WTC11 (cell line): Measurements from ENCODE around the gene LRRC1. TPM values are rescaled to one million over a fixed set of nuclear protein-coding genes. Genes with fewer than 3 reads are reported as not detected.

Source experiments
- ATAC-seq: fragments of 200-7000 bp; cut with Tn5 transposase; 2 replicates; pipeline ENCODE4 v1.10.0; 2021; ENCODE audit warnings: mild to moderate bottlenecking, moderate library complexity
- CTCF ChIA-PET: fragments of 300-600 bp; sonication (Branson Sonifier 250); formaldehyde crosslinking; loops from one replicate; lab custom pipeline; 2021; ENCODE audit warnings: antibody characterized with exemption; lab: Charles Lee
- POLR2A ChIA-PET: fragments of 350-600 bp; sonication (Branson Sonifier 250); formaldehyde crosslinking; loops from one replicate; lab custom pipeline; 2021; ENCODE audit warnings: antibody characterized with exemption; lab: Charles Lee
- DNase-seq: peaks from one replicate; pipeline ENCODE4 v3.0.0; 2021; ENCODE audit warnings: low spot score
- H3K27ac Mint-ChIP-seq: 2 replicates; pipeline ENCODE4 v1.8.0; 2021; ENCODE audit warnings: mixed read lengths
- H3K27me3 Mint-ChIP-seq: 2 replicates; pipeline ENCODE4 v1.8.0; 2021; ENCODE audit warnings: low read depth, mild to moderate bottlenecking, moderate library complexity, mixed read lengths
- H3K36me3 Mint-ChIP-seq: 2 replicates; pipeline ENCODE4 v1.8.0; 2021; ENCODE audit warnings: mixed read lengths
- H3K4me1 Mint-ChIP-seq: 2 replicates; pipeline ENCODE4 v1.8.0; 2022; ENCODE audit warnings: mixed read lengths
- H3K4me3 Mint-ChIP-seq: 2 replicates; pipeline ENCODE4 v1.8.0; 2021; ENCODE audit warnings: mild to moderate bottlenecking, moderate library complexity, mixed read lengths
- H3K9me3 Mint-ChIP-seq: 2 replicates; pipeline ENCODE4 v1.8.0; 2021; ENCODE audit warnings: mixed read lengths
- CBFB ChIP-seq: sonication (generic); formaldehyde crosslinking; IDR thresholded peaks from 2 replicates; pipeline ENCODE4 v1.8.1; 2022; ENCODE audit warnings: mild to moderate bottlenecking, low read depth, missing genetic modification reagents
- ETV6 ChIP-seq: sonication (generic); formaldehyde crosslinking; IDR thresholded peaks from 2 replicates; pipeline ENCODE4 v1.8.1; 2022; ENCODE audit warnings: mild to moderate bottlenecking, missing genetic modification reagents
- FOXJ3 ChIP-seq: sonication (generic); formaldehyde crosslinking; IDR thresholded peaks from 2 replicates; pipeline ENCODE4 v1.9.0; 2021; ENCODE audit warnings: missing genetic modification reagents, mild to moderate bottlenecking, borderline replicate concordance
- GABPB1 ChIP-seq: sonication (generic); formaldehyde crosslinking; IDR thresholded peaks from 2 replicates; pipeline ENCODE4 v1.8.1; 2023; ENCODE audit warnings: mild to moderate bottlenecking, missing genetic modification reagents
- GRHL2 ChIP-seq: fragments of 250-450 bp; sonication (Bioruptor Pico); IDR thresholded peaks from 2 replicates; pipeline ENCODE4 v1.8.0; 2022; ENCODE audit warnings: mild to moderate bottlenecking, moderate library complexity; ENCODE audit not compliant: insufficient replicate concordance, severe bottlenecking
- GTF2I ChIP-seq: fragments of 250-450 bp; sonication (Bioruptor Pico); conservative IDR thresholded peaks from 2 replicates; pipeline ENCODE4 v1.4.0; 2021; ENCODE audit warnings: mild to moderate bottlenecking
- HMGA2 ChIP-seq: fragments of 250-450 bp; sonication (Bioruptor Pico); IDR thresholded peaks from 2 replicates; pipeline ENCODE4 v1.4.0; 2021; ENCODE audit warnings: mild to moderate bottlenecking, moderate library complexity
- NFATC4 ChIP-seq: fragments of 250-450 bp; sonication (Bioruptor Pico); IDR thresholded peaks from 2 replicates; pipeline ENCODE4 v1.9.0; 2021; ENCODE audit warnings: mild to moderate bottlenecking
- NR2C2 ChIP-seq: sonication (generic); formaldehyde crosslinking; IDR thresholded peaks from 2 replicates; pipeline ENCODE4 v1.8.0; 2022; ENCODE audit warnings: mild to moderate bottlenecking, missing genetic modification reagents
- OVOL2 ChIP-seq: fragments of 250-450 bp; sonication (Bioruptor Pico); IDR thresholded peaks from 2 replicates; pipeline ENCODE4 v1.9.0; 2021; ENCODE audit warnings: mild to moderate bottlenecking, borderline replicate concordance
- RORB ChIP-seq: fragments of 250-450 bp; sonication (Bioruptor Pico); IDR thresholded peaks from 2 replicates; pipeline ENCODE4 v1.9.0; 2021; ENCODE audit warnings: mild to moderate bottlenecking
- ZNF232 ChIP-seq: sonication (generic); formaldehyde crosslinking; IDR thresholded peaks from 2 replicates; pipeline ENCODE4 v1.8.0; 2022; ENCODE audit warnings: mild to moderate bottlenecking, missing genetic modification reagents
- ZNF423 ChIP-seq: fragments of 250-450 bp; sonication (Bioruptor Pico); IDR thresholded peaks from 2 replicates; pipeline ENCODE4 v2.1.2; 2022; ENCODE audit warnings: mild to moderate bottlenecking, moderate library complexity
- total RNA-seq: library from RNA; stranded (reverse); gene quantifications from 3 replicates; pipeline ENCODE4 v1.2.3, GENCODE V29; 2021
- TF ChIP-seq, protein P1 (sequence below): fragments of 250-450 bp; sonication (Bioruptor Pico); IDR thresholded peaks from 2 replicates; pipeline ENCODE4 v2.1.2; 2022; ENCODE audit warnings: mild to moderate bottlenecking, moderate library complexity
- TF ChIP-seq, protein P2 (sequence below): sonication (generic); formaldehyde crosslinking; IDR thresholded peaks from 2 replicates; pipeline ENCODE4 v1.8.1; 2022; ENCODE audit warnings: missing genetic modification reagents, borderline replicate concordance
- TF ChIP-seq, protein P3 (sequence below): sonication (generic); formaldehyde crosslinking; IDR thresholded peaks from 2 replicates; pipeline ENCODE4 v1.8.0; 2022; ENCODE audit warnings: missing genetic modification reagents
- TF ChIP-seq, protein P4 (sequence below): fragments of 250-450 bp; sonication (Bioruptor Pico); IDR thresholded peaks from 2 replicates; pipeline ENCODE4 v1.9.0; 2021; ENCODE audit warnings: moderate library complexity, mild to moderate bottlenecking, inconsistent platforms, borderline replicate concordance
- TF ChIP-seq, protein P5 (sequence below): sonication (generic); formaldehyde crosslinking; IDR thresholded peaks from 2 replicates; pipeline ENCODE4 v1.8.1; 2023; ENCODE audit warnings: mild to moderate bottlenecking, missing genetic modification reagents

The LRRC1 gene
- total RNA-seq, 1 experiment from 2014 or later = 12.7 TPM

DNA sequence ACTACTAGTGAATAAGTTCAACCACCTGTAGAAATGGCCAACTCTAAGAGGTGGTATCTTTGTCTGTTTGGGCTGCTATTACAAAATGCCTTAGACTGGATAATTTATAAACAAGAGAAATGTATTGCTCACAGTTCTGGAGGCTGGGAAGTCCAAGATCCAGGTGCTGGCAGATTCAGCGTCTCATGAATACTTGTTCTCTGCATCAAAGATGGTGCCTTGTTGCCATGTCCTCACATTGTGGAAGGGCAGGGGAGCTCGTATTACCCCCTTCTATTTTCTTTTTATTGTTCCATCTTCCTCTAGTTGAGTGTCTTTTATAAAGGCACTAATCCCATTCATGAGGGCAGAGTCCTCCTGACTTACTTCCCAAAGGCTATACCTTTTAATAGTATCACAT lies 58.0 kb downstream of the LRRC1 start (continued):
- TF ChIP-seq, protein P1, sequence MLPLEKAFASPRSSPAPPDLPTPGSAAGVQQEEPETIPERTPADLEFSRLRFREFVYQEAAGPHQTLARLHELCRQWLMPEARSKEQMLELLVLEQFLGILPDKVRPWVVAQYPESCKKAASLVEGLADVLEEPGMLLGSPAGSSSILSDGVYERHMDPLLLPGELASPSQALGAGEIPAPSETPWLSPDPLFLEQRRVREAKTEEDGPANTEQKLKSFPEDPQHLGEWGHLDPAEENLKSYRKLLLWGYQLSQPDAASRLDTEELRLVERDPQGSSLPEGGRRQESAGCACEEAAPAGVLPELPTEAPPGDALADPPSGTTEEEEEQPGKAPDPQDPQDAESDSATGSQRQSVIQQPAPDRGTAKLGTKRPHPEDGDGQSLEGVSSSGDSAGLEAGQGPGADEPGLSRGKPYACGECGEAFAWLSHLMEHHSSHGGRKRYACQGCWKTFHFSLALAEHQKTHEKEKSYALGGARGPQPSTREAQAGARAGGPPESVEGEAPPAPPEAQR = no peak
- TF ChIP-seq RORB (CRISPR knock-in tag) (no peak), FOXJ3 (CRISPR knock-in tag) (no peak)

DNA sequence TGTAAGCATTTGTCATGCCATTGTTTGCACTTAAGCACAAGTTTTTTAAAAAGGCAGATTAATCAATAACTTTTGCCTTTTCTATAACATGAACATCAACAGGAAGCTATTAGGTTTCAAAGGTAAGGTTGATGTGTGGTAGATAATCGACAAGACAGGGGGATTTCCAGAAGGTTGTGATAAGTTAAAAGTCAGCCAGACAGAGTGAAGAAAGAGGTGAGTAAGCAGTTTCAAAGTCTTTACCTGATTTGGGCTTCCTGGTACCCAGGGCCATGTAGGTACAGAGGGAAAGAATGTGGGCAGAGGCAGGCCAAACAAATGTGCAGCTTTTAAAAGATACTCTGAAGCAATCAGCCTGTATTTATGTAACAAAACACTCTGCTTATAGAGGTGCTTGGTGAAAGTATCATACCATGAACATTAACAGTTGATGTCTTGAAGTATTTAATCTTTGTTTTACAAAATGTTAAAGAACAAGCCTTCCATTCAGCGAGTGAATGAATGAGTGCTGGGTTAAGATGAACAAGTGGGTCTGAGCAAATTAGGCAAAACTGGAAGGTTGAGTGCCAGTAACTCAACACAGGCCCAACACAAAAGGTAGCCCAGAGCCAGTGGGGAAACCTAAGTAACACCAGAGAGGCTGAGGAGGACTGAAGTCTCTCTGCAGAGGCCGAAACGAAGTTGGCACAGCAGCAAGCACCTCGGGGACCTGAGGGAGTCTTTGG lies 60.2 kb downstream of the LRRC1 start:
- DNase-seq (no peak), ATAC-seq (no peak)
- no peak overlapping the region for H3K4me3 Mint-ChIP-seq
- ChIA-PET CTCF (no interaction called here), POLR2A (interaction anchor here (0.6 kb wide), 1 partner anchor 27 kb away, joined by 8 read pairs; no protein-coding TSS in a partner anchor)
- peaks cover 31% of the 10 kb centered on the region for H3K4me1 Mint-ChIP-seq
- peaks cover 6% of the 10 kb centered on the region for H3K9me3 Mint-ChIP-seq
- H3K36me3 Mint-ChIP-seq = peaks cover 5% of the 10 kb centered on the region
- no peaks in the 10 kb centered on the region for H3K27me3 Mint-ChIP-seq
- H3K27ac Mint-ChIP-seq = no peak overlapping the region
- TF ChIP-seq FOXJ3 (CRISPR knock-in tag) = no peak
- TF ChIP-seq GABPB1 (CRISPR knock-in tag) = peak; percentile 45; the same call in 1 of the 2 replicates
- TF ChIP-seq, all 79 proteins: peak for 1

DNA sequence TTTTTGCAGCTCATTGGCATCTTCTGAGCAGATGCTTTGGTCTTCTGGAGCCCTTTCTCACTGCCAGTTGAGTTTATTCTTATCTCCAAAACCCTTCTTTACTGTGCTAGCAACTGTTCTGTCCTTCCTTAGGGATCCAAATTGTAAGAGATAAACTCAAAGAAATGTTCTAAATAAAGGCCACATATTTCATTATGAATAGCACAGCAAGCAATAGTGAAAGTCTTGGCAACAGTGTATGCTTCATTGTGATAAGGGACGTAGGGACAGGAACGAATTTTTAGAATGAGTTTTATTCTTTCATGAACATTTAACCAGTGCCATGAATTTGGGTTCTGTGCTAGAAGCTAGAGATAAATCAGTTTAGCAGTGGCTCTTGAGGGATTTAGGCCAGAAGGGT lies 61.1 kb downstream of the LRRC1 start:
- TF ChIP-seq, protein P2, sequence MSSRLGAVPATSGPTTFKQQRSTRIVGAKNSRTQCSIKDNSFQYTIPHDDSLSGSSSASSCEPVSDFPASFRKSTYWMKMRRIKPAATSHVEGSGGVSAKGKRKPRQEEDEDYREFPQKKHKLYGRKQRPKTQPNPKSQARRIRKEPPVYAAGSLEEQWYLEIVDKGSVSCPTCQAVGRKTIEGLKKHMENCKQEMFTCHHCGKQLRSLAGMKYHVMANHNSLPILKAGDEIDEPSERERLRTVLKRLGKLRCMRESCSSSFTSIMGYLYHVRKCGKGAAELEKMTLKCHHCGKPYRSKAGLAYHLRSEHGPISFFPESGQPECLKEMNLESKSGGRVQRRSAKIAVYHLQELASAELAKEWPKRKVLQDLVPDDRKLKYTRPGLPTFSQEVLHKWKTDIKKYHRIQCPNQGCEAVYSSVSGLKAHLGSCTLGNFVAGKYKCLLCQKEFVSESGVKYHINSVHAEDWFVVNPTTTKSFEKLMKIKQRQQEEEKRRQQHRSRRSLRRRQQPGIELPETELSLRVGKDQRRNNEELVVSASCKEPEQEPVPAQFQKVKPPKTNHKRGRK (CRISPR knock-in tag) = no peak
- TF ChIP-seq ZNF232 (CRISPR knock-in tag) (no peak), ZNF423 (CRISPR knock-in tag) (no peak)
- TF ChIP-seq, all 79 proteins: peak for 0
- Mint-ChIP-seq H3K27me3 (no peaks in the 10 kb centered on the region), H3K36me3 (peaks cover 5% of the 10 kb centered on the region), H3K27ac (no peak overlapping the region), H3K4me3 (no peak overlapping the region), H3K4me1 (peaks cover 30% of the 10 kb centered on the region), H3K9me3 (peaks cover 6% of the 10 kb centered on the region)
- ATAC-seq = no peak
- ChIA-PET POLR2A (no interaction called here), CTCF (no interaction called here)
- no peak for DNase-seq

DNA sequence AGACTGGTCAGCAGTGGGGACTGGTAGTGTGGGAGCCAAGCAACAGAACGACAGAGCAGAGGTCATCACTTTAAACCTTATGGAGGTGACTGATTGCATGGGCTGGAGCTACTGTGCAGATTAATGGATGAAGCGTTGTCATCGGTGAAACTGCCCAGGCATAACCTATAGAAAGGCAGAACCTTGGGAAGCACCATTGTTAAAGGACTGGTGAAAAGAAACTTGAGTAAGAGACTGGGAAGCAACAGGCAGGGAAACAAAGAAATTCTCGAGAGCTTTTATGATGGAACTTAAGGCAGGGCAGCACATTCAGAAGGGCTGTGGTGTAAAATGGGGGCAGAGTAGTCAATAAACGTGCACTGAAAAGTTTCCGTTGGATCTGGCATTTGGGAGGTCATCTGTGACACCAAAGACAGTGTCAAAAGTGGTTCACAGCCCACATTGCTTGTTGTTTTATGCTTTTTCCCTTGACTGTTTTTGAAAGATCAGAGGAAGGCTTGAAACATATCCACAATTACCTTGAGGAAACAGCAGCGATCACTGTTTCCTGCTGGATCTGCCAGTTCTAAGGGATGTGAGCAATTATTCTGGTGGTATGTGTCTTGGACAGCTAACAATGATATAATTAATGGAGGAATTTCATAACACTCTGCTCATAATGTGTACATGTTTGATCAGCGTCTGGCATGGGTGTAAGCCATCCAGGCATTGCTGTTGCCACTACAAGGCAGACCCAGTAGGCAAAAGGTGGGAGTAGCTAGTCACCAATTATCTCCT lies 62.7 kb downstream of the LRRC1 start:
- ATAC-seq (no peak), DNase-seq (no peak)
- ChIA-PET POLR2A (no interaction called here), CTCF (no interaction called here)
- Mint-ChIP-seq H3K4me3 (no peak overlapping the region), H3K9me3 (peaks cover 1% of the 10 kb centered on the region), H3K4me1 (peaks cover 34% of the 10 kb centered on the region), H3K27me3 (no peaks in the 10 kb centered on the region), H3K27ac (peak overlapping the region; percentile 28; the same call in 1 of the 2 replicates), H3K36me3 (peaks cover under 1% of the 10 kb centered on the region; the same call in 1 of the 2 replicates)
- TF ChIP-seq OVOL2 (CRISPR knock-in tag) (no peak), NR2C2 (CRISPR knock-in tag) (no peak), GTF2I (no peak), NFATC4 (no peak), ETV6 (CRISPR knock-in tag) (no peak), HMGA2 (CRISPR knock-in tag) (no peak), CBFB (no peak), GRHL2 (CRISPR knock-in tag) (no peak)
- TF ChIP-seq, protein P2 (CRISPR knock-in tag) = no peak
- TF ChIP-seq, protein P3, sequence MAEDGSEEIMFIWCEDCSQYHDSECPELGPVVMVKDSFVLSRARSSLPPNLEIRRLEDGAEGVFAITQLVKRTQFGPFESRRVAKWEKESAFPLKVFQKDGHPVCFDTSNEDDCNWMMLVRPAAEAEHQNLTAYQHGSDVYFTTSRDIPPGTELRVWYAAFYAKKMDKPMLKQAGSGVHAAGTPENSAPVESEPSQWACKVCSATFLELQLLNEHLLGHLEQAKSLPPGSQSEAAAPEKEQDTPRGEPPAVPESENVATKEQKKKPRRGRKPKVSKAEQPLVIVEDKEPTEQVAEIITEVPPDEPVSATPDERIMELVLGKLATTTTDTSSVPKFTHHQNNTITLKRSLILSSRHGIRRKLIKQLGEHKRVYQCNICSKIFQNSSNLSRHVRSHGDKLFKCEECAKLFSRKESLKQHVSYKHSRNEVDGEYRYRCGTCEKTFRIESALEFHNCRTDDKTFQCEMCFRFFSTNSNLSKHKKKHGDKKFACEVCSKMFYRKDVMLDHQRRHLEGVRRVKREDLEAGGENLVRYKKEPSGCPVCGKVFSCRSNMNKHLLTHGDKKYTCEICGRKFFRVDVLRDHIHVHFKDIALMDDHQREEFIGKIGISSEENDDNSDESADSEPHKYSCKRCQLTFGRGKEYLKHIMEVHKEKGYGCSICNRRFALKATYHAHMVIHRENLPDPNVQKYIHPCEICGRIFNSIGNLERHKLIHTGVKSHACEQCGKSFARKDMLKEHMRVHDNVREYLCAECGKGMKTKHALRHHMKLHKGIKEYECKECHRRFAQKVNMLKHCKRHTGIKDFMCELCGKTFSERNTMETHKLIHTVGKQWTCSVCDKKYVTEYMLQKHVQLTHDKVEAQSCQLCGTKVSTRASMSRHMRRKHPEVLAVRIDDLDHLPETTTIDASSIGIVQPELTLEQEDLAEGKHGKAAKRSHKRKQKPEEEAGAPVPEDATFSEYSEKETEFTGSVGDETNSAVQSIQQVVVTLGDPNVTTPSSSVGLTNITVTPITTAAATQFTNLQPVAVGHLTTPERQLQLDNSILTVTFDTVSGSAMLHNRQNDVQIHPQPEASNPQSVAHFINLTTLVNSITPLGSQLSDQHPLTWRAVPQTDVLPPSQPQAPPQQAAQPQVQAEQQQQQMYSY (CRISPR knock-in tag) = no peak
- TF ChIP-seq, protein P4, sequence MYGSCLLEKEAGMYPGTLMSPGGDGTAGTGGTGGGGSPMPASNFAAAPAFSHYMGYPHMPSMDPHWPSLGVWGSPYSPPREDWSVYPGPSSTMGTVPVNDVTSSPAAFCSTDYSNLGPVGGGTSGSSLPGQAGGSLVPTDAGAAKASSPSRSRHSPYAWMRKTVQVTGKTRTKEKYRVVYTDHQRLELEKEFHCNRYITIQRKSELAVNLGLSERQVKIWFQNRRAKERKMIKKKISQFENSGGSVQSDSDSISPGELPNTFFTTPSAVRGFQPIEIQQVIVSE (CRISPR knock-in tag) = no peak
- TF ChIP-seq, protein P5, sequence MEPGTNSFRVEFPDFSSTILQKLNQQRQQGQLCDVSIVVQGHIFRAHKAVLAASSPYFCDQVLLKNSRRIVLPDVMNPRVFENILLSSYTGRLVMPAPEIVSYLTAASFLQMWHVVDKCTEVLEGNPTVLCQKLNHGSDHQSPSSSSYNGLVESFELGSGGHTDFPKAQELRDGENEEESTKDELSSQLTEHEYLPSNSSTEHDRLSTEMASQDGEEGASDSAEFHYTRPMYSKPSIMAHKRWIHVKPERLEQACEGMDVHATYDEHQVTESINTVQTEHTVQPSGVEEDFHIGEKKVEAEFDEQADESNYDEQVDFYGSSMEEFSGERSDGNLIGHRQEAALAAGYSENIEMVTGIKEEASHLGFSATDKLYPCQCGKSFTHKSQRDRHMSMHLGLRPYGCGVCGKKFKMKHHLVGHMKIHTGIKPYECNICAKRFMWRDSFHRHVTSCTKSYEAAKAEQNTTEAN = no peak
